ENCODE data around the gene NSL1.
"Not testable (repeated sequence)": the region's sequence is repeated elsewhere in the genome, so short reads cannot be mapped to it uniquely, and the experiment has no call there.

Gene NSL1

GRCh38 chr1:212746546-212746945 is 45.0 kb downstream of the NSL1 start:
- DNase-seq: no peak

- no peak for DNase-seq
These were observed 46.3 kb downstream of the NSL1 start for GRCh38 chr1:212745303-212745702.

- no peak for DNase-seq
These were observed 47.6 kb downstream of the NSL1 start for GRCh38 chr1:212743901-212744475.

- DNase-seq: no peak
These were observed 53.2 kb downstream of the NSL1 start for GRCh38 chr1:212738330-212738729.

- DNase-seq: no peak
These were observed 54.0 kb downstream of the NSL1 start for GRCh38 chr1:212737559-212737958.

GRCh38 chr1:212733109-212733508 is 58.5 kb downstream of the NSL1 start:
- no peak for DNase-seq

- DNase-seq: no peak
These were observed 59.9 kb downstream of the NSL1 start for GRCh38 chr1:212731630-212732029.

GRCh38 chr1:212728606-212729005 is 63.0 kb downstream of the NSL1 start:
- DNase-seq: no peak

GRCh38 chr1:212727386-212728181 is 64.0 kb downstream of the NSL1 start:
- no peak for DNase-seq

- DNase-seq: not testable (repeated sequence)
These were observed 66.9 kb downstream of the NSL1 start for GRCh38 chr1:212724679-212725078.

- DNase-seq: no peak
These were observed 69.2 kb downstream of the NSL1 start for GRCh38 chr1:212722270-212722957.

GRCh38 chr1:212721388-212722247 is 70.0 kb downstream of the NSL1 start:
- DNase-seq: no peak

- no peak for DNase-seq
These were observed 71.9 kb downstream of the NSL1 start for GRCh38 chr1:212719633-212720032.

GRCh38 chr1:212718499-212718898 is 73.1 kb downstream of the NSL1 start:
- DNase-seq: no peak

GRCh38 chr1:212716161-212716560 is 75.4 kb downstream of the NSL1 start:
- DNase-seq: no peak

- DNase-seq: no peak
These were observed 78.0 kb downstream of the NSL1 start for GRCh38 chr1:212713465-212714136.

GRCh38 chr1:212712451-212713303 is 78.9 kb downstream of the NSL1 start:
- DNase-seq: no peak

GRCh38 chr1:212711974-212712373 is 79.6 kb downstream of the NSL1 start:
- DNase-seq: not testable (repeated sequence)

GRCh38 chr1:212710566-212710965 is 81.0 kb downstream of the NSL1 start:
- DNase-seq: no peak

- no peak for DNase-seq
These were observed 87.5 kb downstream of the NSL1 start for GRCh38 chr1:212703991-212704564.

- no peak for DNase-seq
These were observed 88.9 kb downstream of the NSL1 start for GRCh38 chr1:212702672-212703071.

Data from T-helper 9 cell (primary cell).